Kidney epithelial cell (primary cell): ENCODE results near the gene ZC3H13. TPM values are rescaled to one million over a fixed set of nuclear protein-coding genes. Genes with fewer than 3 reads are reported as not detected.

ENCODE experiments used
- DNase-seq: peaks from one replicate; pipeline ENCODE4 v3.0.0-alpha.2; 2010; ENCODE audit warnings: low read depth
- H3K27me3 ChIP-seq: 2 replicates; pipeline ENCODE4 v1.6.0; 2011; ENCODE audit warnings: low read length; ENCODE audit not compliant: control insufficient read depth, insufficient read depth
- H3K36me3 ChIP-seq: 2 replicates; pipeline ENCODE4 v1.5.1; 2011; ENCODE audit warnings: low read length; ENCODE audit not compliant: control insufficient read depth, insufficient read depth
- H3K4me3 ChIP-seq: 2 replicates; pipeline ENCODE4 v1.5.1; 2011; ENCODE audit warnings: low read depth, mild to moderate bottlenecking, control low read depth, low read length
- CTCF ChIP-seq: IDR thresholded peaks from 2 replicates; pipeline ENCODE4 v1.5.1; 2011; ENCODE audit warnings: mild to moderate bottlenecking, moderate library complexity, low read length, control low read depth, inconsistent platforms; ENCODE audit not compliant: insufficient read depth, poor library complexity, severe bottlenecking
- total RNA-seq: library from RNA; depleted of rRNA; stranded (reverse); fragments of >200 nt; gene quantifications from 2 replicates; pipeline ENCODE4 v1.2.3, GENCODE V29; 2015

Gene ZC3H13
- total RNA-seq, 1 donor from 2014 or later, result 19.0 TPM

- Histone ChIP-seq H3K27me3 (no peaks in the 10 kb centered on the region), H3K4me3 (no peak overlapping the region), H3K36me3 (no peaks in the 10 kb centered on the region)
- DNase-seq, result no peak
- no peak for TF ChIP-seq CTCF
Measured at GRCh38 chr13:45943120-45943519, 109.4 kb downstream of the ZC3H13 start.

GRCh38 chr13:45941261-45941660 lies 111.3 kb downstream of the ZC3H13 start:
- Histone ChIP-seq H3K4me3 (no peak overlapping the region), H3K36me3 (no peaks in the 10 kb centered on the region), H3K27me3 (no peaks in the 10 kb centered on the region)
- no peak for DNase-seq
- TF ChIP-seq CTCF, result no peak

GRCh38 chr13:45940061-45940460 lies 112.5 kb downstream of the ZC3H13 start:
- no peaks in the 10 kb centered on the region for H3K27me3 ChIP-seq
- H3K36me3 ChIP-seq, result no peaks in the 10 kb centered on the region
- H3K4me3 ChIP-seq, result no peak overlapping the region
- TF ChIP-seq CTCF, result no peak
- DNase-seq, result no peak

GRCh38 chr13:45936621-45937020 lies 115.9 kb downstream of the ZC3H13 start:
- no peak for DNase-seq
- no peak overlapping the region for H3K4me3 ChIP-seq
- H3K36me3 ChIP-seq, result no peaks in the 10 kb centered on the region
- H3K27me3 ChIP-seq, result no peaks in the 10 kb centered on the region
- TF ChIP-seq CTCF, result no peak

- no peak for TF ChIP-seq CTCF
- Histone ChIP-seq H3K27me3 (no peaks in the 10 kb centered on the region), H3K4me3 (no peak overlapping the region), H3K36me3 (no peaks in the 10 kb centered on the region)
- no peak for DNase-seq
Measured at GRCh38 chr13:45934283-45934682, 118.3 kb downstream of the ZC3H13 start.

- no peak for TF ChIP-seq CTCF
- Histone ChIP-seq H3K4me3 (no peak overlapping the region), H3K36me3 (no peaks in the 10 kb centered on the region), H3K27me3 (no peaks in the 10 kb centered on the region)
- no peak for DNase-seq
Measured at GRCh38 chr13:45933203-45933908, 119.2 kb downstream of the ZC3H13 start.
